GM21576 (cell line): ENCODE measurements around the gene KCNE4.
A peak's percentile ranks its signal among the peaks of the same experiment; 100 is the strongest.

Experiments
- ATAC-seq: cut with Tn5 transposase; IDR thresholded peaks from one replicate; pipeline ENCODE4 v1.9.1; 2021; ENCODE audit warnings: mild to moderate bottlenecking, moderate library complexity; ENCODE audit not compliant: unreplicated experiment

KCNE4 gene

GRCh38 chr2:223083402-223084070 lies 31.5 kb downstream of the KCNE4 start:
- ATAC-seq: no peak

- no peak for ATAC-seq
These were observed 32.9 kb downstream of the KCNE4 start for GRCh38 chr2:223084873-223085272.

- ATAC-seq: no peak
These were observed 34.5 kb downstream of the KCNE4 start for GRCh38 chr2:223086370-223086981.

GRCh38 chr2:223087466-223087865 lies 35.5 kb downstream of the KCNE4 start:
- no peak for ATAC-seq

GRCh38 chr2:223088866-223089265 lies 36.9 kb downstream of the KCNE4 start:
- ATAC-seq: no peak

- no peak for ATAC-seq
These were observed 38.0 kb downstream of the KCNE4 start for GRCh38 chr2:223090039-223090438.

- ATAC-seq: no peak
These were observed 38.7 kb downstream of the KCNE4 start for GRCh38 chr2:223090540-223091235.

- no peak for ATAC-seq
These were observed 40.7 kb downstream of the KCNE4 start for GRCh38 chr2:223092667-223093066.

- no peak for ATAC-seq
These were observed 41.6 kb downstream of the KCNE4 start for GRCh38 chr2:223093436-223094241.

- peak; percentile 56 for ATAC-seq
These were observed 43.2 kb downstream of the KCNE4 start for GRCh38 chr2:223095207-223095606.

- ATAC-seq: no peak
These were observed 44.4 kb downstream of the KCNE4 start for GRCh38 chr2:223096235-223096970.

- no peak for ATAC-seq
These were observed 45.9 kb downstream of the KCNE4 start for GRCh38 chr2:223097888-223098383.

- ATAC-seq: no peak
These were observed 47.6 kb downstream of the KCNE4 start for GRCh38 chr2:223099561-223099960.

- no peak for ATAC-seq
These were observed 48.1 kb downstream of the KCNE4 start for GRCh38 chr2:223100061-223100511.

GRCh38 chr2:223101340-223102039 lies 49.5 kb downstream of the KCNE4 start:
- ATAC-seq: peak; percentile 73

- ATAC-seq: no peak
These were observed 50.0 kb downstream of the KCNE4 start for GRCh38 chr2:223102040-223102400.

- no peak for ATAC-seq
These were observed 50.5 kb downstream of the KCNE4 start for GRCh38 chr2:223102450-223102849.

- no peak for ATAC-seq
These were observed 52.5 kb downstream of the KCNE4 start for GRCh38 chr2:223104336-223105132.
